ENCODE data around the gene CUL4A.
"Not testable (repeated sequence)": the region's sequence is repeated elsewhere in the genome, so short reads cannot be mapped to it uniquely, and the experiment has no call there.

CUL4A gene

DNA sequence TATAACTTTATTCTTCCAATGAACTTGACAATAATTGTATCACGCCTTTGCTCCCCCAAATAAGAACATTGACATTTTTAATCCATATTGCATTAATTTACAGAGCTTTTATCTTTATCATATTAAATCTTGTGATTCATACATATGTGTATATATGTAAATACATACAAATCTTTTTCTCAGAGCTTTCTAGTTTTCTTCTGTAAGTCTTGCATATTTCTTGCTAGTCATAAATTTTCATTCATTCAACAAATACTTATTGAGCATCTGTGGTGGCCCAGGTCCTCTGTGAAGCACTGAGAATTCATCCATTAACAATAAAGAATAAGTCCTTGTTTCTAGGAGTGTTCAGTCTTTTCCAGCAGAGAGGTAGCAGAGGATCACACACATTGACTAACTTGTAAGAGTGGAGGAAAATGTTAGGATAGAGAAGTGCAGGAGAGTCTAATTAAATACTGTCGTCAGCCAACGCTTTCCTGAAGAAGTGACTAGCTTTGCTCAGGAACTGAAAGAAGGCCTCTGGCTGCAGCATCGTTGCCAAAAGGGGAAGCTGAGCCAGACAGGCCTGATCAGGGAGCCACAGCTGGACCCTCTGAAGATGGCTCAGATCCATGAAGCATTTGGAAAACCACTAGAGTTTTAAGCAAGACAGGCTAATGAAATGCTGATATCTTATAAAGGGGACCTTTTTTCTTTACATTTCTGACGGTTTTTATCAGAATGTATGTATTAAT is 49.1 kb downstream of the CUL4A start:
- H2AFZ ChIP-seq (ENCODE audit: low read length), result no peak overlapping the region
- H3K27me3 ChIP-seq (replicated peaks; ENCODE audit: insufficient read depth, low read length), result no peaks in the 10 kb centered on the region
- no peak overlapping the region for H3K4me2 ChIP-seq (ENCODE audit: low read depth, low read length)
- no peak overlapping the region for H3K9ac ChIP-seq (ENCODE audit: low read length)
- TF ChIP-seq, protein P1, sequence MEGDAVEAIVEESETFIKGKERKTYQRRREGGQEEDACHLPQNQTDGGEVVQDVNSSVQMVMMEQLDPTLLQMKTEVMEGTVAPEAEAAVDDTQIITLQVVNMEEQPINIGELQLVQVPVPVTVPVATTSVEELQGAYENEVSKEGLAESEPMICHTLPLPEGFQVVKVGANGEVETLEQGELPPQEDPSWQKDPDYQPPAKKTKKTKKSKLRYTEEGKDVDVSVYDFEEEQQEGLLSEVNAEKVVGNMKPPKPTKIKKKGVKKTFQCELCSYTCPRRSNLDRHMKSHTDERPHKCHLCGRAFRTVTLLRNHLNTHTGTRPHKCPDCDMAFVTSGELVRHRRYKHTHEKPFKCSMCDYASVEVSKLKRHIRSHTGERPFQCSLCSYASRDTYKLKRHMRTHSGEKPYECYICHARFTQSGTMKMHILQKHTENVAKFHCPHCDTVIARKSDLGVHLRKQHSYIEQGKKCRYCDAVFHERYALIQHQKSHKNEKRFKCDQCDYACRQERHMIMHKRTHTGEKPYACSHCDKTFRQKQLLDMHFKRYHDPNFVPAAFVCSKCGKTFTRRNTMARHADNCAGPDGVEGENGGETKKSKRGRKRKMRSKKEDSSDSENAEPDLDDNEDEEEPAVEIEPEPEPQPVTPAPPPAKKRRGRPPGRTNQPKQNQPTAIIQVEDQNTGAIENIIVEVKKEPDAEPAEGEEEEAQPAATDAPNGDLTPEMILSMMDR (IDR thresholded peaks at IDR 0.05; ENCODE audit: low read length), result no peak
- no peak for TF ChIP-seq EZH2 (optimal IDR thresholded peaks at IDR 0.05; ENCODE audit: low read depth, low read length)
- no peak for TF ChIP-seq EZH2phosphoT487 (IDR thresholded peaks at IDR 0.05; ENCODE audit: low read length)
- no peaks in the 10 kb centered on the region for H3F3A ChIP-seq (ENCODE audit: insufficient read depth, low read length)
- H3K36me3 ChIP-seq (replicated peaks; ENCODE audit: insufficient read depth, low read length), result peaks cover 4% of the 10 kb centered on the region
- no peaks in the 10 kb centered on the region for H3K9me3 ChIP-seq (replicated peaks; ENCODE audit: insufficient read depth, low read length)
- DNase-seq, result no peak
- no peak overlapping the region for H3K27ac ChIP-seq (ENCODE audit: low read length)
- H3K9me2 ChIP-seq (replicated peaks; ENCODE audit: insufficient read depth, low read length), result no peaks in the 10 kb centered on the region
- no peaks in the 10 kb centered on the region for H3K4me1 ChIP-seq (ENCODE audit: low read length)
- H3K79me2 ChIP-seq (ENCODE audit: low read length), result no peaks in the 10 kb centered on the region
- H4K20me1 ChIP-seq (ENCODE audit: insufficient read depth, low read length), result no peaks in the 10 kb centered on the region
- no peak overlapping the region for H3K4me3 ChIP-seq (ENCODE audit: low read length)

DNA sequence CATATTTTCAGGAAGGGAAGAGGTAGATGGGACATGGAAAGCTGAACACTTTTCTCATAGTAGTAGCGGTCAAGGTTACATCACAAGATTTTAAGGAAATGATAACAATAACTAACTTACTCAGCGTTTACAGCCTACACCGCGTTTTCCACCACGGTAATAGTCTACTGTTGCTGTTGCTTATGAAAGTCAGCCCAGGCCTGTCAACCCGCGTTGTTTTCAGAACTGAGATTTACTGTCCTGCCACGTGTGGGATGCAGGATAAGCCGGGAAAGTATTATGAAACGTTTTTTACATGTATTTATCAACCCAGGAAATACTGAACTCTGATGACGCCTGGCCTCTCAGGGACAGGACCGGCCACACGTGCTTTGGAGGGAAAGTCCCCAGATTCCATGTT is 51.6 kb downstream of the CUL4A start:
- H4K20me1 ChIP-seq (ENCODE audit: insufficient read depth, low read length), result no peaks in the 10 kb centered on the region
- no peaks in the 10 kb centered on the region for H3K9me2 ChIP-seq (replicated peaks; ENCODE audit: insufficient read depth, low read length)
- no peak overlapping the region for H3K9ac ChIP-seq (ENCODE audit: low read length)
- DNase-seq, result no peak
- H3K4me1 ChIP-seq (ENCODE audit: low read length), result no peaks in the 10 kb centered on the region
- no peaks in the 10 kb centered on the region for H3F3A ChIP-seq (ENCODE audit: insufficient read depth, low read length)
- H3K4me2 ChIP-seq (ENCODE audit: low read depth, low read length), result no peak overlapping the region
- TF ChIP-seq, protein P1 (IDR thresholded peaks at IDR 0.05; ENCODE audit: low read length), result no peak
- TF ChIP-seq EZH2 (optimal IDR thresholded peaks at IDR 0.05; ENCODE audit: low read depth, low read length), result no peak
- no peak for TF ChIP-seq EZH2phosphoT487 (IDR thresholded peaks at IDR 0.05; ENCODE audit: low read length)
- no peaks in the 10 kb centered on the region for H3K27me3 ChIP-seq (replicated peaks; ENCODE audit: insufficient read depth, low read length)
- no peak overlapping the region for H3K4me3 ChIP-seq (ENCODE audit: low read length)
- peaks cover 4% of the 10 kb centered on the region for H3K36me3 ChIP-seq (replicated peaks; ENCODE audit: insufficient read depth, low read length)
- no peak overlapping the region for H3K27ac ChIP-seq (ENCODE audit: low read length)
- H3K9me3 ChIP-seq (replicated peaks; ENCODE audit: insufficient read depth, low read length), result no peaks in the 10 kb centered on the region
- no peaks in the 10 kb centered on the region for H3K79me2 ChIP-seq (ENCODE audit: low read length)
- no peak overlapping the region for H2AFZ ChIP-seq (ENCODE audit: low read length)

DNA sequence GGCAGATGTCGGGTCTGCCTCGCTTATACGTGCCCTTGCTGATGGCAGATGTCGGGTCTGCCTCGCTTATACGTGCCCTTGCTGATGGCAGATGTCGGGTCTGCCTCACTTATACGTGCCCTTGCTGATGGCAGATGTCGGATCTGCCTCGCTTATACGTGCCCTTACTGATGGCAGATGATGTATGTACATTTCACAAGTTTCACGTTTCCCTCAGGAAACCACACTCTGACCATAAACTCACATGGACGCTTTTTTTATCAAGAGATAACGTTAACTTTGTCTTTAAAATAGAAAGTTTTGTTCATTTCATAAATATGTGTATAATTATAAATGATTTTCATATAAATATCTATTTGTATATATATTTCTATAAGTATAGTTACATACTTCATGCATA is 53.6 kb downstream of the CUL4A start:
- H3K27ac ChIP-seq (ENCODE audit: low read length); H3F3A ChIP-seq (ENCODE audit: insufficient read depth, low read length); H3K4me1 ChIP-seq (ENCODE audit: low read length); H3K9me2 ChIP-seq (replicated peaks; ENCODE audit: insufficient read depth, low read length); DNase-seq; H3K9me3 ChIP-seq (replicated peaks; ENCODE audit: insufficient read depth, low read length); H3K4me2 ChIP-seq (ENCODE audit: low read depth, low read length); H3K79me2 ChIP-seq (ENCODE audit: low read length); H3K9ac ChIP-seq (ENCODE audit: low read length); H3K27me3 ChIP-seq (replicated peaks; ENCODE audit: insufficient read depth, low read length); H3K4me3 ChIP-seq (ENCODE audit: low read length); H2AFZ ChIP-seq (ENCODE audit: low read length); H4K20me1 ChIP-seq (ENCODE audit: insufficient read depth, low read length); H3K36me3 ChIP-seq (replicated peaks; ENCODE audit: insufficient read depth, low read length): not testable (repeated sequence)

DNA sequence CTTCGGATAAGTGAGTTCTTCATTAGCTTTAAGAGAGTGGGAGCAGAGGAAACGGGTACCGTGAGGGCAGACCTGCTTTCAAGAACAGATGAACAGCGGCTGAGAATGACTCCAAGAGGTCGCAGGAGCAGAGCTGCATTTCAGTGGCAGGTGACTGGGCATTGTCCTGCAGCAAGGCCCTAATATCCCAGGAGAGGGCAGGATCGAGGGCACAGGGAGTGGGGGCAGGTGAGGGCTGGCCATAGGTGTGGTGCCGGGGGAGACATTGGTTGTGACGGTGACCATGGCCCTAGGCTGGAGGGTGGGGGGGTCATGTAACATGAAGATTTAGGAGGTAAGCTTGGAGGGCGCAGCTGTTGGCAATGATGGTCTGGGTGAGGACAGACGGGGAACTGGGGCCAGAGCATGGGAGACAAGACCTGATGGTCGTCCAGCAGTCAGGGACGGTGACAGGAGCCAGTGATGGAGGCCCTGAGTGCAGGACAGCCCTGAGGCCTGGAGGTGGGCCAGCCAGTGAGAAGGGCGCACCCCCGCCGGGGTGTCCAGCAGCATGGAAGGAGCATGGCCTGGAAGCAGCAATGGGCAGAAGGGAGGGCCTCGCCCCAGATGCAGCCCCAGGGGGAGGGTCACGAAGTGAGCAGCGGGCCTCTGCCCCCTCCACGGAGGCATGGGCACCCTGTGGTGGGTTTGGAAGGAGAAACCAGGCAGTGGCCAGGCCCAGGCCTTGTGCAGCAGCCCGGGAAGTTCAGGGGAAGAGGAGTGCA is 58.4 kb downstream of the CUL4A start:
- H3K27me3 ChIP-seq (replicated peaks; ENCODE audit: insufficient read depth, low read length), result no peaks in the 10 kb centered on the region
- no peak for DNase-seq
- H3K36me3 ChIP-seq (replicated peaks; ENCODE audit: insufficient read depth, low read length), result no peaks in the 10 kb centered on the region
- no peak overlapping the region for H3K4me2 ChIP-seq (ENCODE audit: low read depth, low read length)
- H3K9me2 ChIP-seq (replicated peaks; ENCODE audit: insufficient read depth, low read length), result no peaks in the 10 kb centered on the region
- H3K4me3 ChIP-seq (ENCODE audit: low read length), result no peak overlapping the region
- no peaks in the 10 kb centered on the region for H4K20me1 ChIP-seq (ENCODE audit: insufficient read depth, low read length)
- no peaks in the 10 kb centered on the region for H3F3A ChIP-seq (ENCODE audit: insufficient read depth, low read length)
- H3K4me1 ChIP-seq (ENCODE audit: low read length), result no peaks in the 10 kb centered on the region
- no peak overlapping the region for H2AFZ ChIP-seq (ENCODE audit: low read length)
- H3K27ac ChIP-seq (ENCODE audit: low read length), result no peak overlapping the region
- H3K9ac ChIP-seq (ENCODE audit: low read length), result no peak overlapping the region
- no peaks in the 10 kb centered on the region for H3K9me3 ChIP-seq (replicated peaks; ENCODE audit: insufficient read depth, low read length)
- H3K79me2 ChIP-seq (ENCODE audit: low read length), result no peaks in the 10 kb centered on the region
- no peak for TF ChIP-seq EZH2phosphoT487 (IDR thresholded peaks at IDR 0.05; ENCODE audit: low read length)
- TF ChIP-seq, protein P1 (IDR thresholded peaks at IDR 0.05; ENCODE audit: low read length), result no peak
- no peak for TF ChIP-seq EZH2 (optimal IDR thresholded peaks at IDR 0.05; ENCODE audit: low read depth, low read length)

All from MM.1S (cell line).